ENCODE measurements around the gene JAG1. TPM values are rescaled to one million over a fixed set of nuclear protein-coding genes. Genes with fewer than 3 reads are reported as not detected.

JAG1 gene
- total RNA-seq, 1 donor from 2014 or later = 155 TPM

DNA sequence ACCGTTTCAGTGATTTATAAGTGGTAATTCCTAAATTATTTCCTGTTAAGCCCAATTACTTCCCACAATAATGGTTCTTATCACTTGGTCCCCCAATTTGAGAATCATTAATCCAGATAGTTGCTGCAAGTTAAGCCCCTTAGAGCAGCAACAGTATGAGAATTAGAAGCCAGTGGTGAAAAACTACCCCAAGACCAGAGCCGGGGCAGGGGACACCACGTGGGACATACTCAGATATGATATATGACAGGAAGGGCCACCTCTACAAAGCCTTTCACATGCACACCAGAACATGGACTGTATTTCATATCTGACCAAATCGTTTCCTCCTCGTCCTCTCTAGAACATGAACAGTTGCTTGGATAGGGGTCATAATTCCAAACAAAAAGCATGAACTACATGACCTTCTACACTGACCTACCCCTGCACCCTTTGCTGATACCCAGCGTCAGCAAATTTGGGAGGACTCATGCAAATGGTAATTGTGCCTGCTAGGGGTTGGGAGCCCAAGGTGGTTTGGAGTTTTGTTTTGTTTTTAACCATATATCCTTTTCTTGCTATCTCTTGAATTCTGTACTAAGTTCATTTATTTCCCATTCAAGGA is 3.9 kb downstream of the JAG1 start:
- no peak for DNase-seq (ENCODE audit: extremely low read depth, low read depth, low spot score)

DNA sequence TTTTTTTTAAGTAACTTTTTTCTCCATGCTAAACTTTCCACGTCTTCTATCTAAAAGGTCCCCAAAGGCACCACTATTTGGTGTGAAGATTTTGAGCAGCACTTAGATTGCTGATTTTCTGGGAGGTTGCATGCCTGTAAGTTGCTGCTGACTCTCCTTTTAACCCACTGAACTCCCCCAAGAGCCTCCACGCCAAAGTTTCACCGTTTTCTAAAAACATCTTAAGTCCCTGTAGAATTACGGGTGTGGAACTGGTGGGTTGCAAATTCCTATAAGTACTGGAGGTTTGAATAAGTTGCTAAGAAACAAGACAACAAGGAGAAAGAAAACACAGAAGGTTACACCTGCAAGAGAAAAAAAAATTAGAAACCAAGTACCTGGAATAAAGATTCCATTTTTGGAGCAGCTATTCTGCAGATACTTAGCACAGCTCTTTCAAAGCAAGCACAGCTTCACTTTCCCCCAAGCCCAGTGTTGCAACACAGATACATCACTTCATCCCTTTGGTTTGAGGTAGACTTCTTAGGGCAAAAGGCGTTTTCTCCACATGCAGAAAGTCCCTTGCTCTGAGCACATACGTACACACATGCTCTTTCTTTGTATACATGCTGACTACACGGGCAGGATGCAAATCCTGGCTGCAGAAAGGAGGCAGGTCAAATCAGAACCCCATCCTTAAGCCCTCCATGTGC is 5.0 kb downstream of the JAG1 start:
- DNase-seq (ENCODE audit: extremely low read depth, low read depth, low spot score) = no peak

DNA sequence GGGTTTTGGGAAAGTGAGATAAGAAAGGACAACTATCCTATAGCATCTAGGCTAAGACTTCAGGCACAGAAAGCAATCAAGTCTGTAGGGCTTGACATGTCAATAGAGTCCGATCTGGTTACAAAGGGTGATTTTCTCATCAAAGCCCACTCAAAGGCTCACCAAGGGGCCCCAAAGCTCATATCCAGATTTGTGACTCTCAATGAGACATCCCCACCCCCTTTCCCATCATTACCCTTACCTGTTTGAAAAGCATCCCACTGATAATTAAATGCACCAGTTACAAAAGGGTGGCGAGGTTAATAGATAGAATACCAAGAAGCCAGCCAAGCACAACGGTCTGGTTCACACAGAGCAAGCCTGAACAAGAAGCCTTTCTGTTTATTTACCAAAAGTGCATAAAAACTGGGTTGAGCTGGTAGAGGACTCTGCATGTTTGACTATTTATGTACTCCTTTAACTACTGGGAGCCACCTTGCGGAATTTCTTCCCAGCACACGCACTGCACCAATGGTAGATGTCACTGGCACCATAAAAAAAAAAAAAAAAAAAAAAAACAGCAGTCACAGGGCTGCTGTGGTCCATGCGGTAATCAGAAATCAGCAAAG is 6.1 kb downstream of the JAG1 start:
- DNase-seq (ENCODE audit: extremely low read depth, low read depth, low spot score) = no peak

DNA sequence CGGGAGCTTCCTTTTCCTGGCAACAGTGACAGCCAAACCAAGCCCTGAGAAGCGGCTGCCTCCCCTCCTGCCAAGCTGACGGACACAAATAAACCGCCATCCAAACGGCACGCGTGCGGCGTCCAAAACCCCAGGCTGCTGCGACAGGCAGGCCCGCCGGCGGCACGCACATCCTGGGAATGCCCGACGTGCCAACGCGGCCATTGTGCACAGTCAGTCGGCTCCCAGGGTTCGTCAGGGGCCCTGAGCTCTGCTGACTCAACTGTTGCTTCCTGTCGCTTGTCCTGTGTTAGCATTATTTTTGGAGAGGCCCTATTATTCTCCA is 6.8 kb downstream of the JAG1 start:
- no peak for DNase-seq (ENCODE audit: extremely low read depth, low read depth, low spot score)

DNA sequence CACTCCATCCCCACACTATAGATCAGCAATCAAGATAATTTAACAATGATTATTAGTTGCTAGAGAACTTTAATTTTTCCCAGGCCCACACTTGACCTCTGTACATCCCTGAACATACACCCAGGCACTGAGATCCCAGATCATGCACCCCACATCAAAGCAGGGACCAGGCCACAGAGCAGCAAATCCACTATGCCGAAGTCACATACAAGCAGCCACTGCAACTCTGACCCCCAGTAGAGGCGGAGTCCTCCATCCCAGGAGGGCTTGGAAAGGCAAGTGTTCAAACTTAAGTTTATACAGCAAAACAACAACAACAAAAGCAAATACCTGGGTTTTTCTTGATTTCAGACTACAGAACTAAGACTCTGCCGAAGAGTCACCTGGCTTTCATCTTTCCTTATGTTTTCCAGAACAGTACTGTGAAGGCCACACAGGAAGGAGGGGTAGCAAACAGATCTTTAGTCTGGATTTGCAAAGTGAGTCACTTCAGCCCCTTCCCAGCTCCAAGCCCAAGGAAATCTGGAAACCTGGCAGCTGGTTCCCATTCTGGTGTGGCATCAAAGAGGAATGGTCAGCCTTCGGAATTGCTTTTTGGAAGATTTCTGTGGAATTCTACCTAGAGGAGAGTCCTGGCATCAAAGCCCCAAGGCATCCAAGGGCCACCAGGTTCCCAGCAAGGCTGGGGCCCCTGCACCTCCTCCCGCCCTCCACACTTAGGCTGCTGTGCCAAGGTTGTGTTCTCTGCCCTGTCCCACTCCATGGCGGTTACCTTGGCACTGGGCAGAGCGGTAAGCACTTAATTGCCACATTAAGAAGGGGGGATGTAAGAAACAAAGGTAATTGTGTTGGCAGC is 7.3 kb downstream of the JAG1 start:
- DNase-seq (ENCODE audit: extremely low read depth, low read depth, low spot score) = no peak

DNA sequence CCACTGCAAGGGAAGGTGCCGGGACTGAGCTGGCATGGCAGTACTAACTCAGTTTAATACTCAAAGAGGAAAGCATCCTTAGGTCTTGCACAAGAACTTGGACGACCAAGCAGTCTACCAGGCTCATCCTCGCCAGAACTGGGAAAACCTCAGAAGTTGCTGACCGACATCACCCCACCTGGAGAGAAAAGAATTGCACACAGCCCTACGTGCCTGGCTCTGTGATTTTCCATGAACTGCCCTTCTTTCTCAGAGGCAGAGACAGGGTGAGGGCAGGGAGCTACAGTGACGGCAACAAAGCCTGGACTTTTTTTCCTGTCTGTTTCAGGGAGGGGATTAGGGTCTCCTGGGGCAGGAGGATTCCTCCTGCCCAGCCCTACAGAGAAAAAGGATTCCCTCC is 8.0 kb downstream of the JAG1 start:
- DNase-seq (ENCODE audit: extremely low read depth, low read depth, low spot score) = no peak

DNA sequence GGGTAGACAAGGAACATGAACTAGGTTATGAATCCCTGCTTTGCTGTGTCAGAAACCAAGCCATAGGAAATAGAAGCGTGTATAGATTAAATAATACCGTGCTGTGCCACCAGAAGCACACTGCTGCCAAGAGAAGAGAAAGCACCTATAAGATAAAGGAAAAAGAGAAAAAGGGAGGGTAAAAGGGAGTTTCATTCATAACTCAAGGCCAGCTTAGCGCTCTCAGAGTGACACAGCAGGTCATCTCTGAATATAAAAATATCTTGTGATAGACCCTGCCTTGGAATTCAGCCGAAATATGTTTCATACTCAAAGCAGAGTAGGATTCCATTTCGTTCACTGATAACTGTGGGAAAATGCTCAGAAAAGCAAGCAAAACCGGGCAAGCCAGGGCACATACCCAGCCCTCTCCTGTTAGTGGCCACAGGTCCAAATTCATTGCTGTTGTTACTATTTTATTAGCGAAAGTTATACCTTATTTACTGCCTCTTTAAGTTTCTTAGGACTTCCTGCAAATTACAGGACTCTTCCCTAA is 8.7 kb downstream of the JAG1 start:
- no peak for DNase-seq (ENCODE audit: extremely low read depth, low read depth, low spot score)

DNA sequence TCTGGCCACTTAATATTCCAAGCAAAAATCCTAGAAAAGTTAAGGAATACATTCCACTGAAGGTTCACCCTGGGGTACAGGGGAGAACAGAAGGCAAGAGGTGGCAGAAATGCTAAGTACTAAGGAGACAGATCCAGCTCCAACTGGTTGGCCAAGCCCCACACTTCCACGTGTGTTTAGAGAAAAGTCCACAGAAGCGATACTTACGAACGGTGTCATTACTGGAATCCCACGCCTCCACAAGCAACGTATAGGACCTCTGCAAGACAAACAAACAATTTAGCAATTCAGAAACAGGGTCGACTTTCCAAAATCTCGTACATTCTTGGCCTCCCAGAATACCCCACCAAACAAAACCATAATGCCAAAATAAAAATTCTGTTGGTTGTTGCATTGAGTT is 10.0 kb downstream of the JAG1 start:
- no peak for DNase-seq (ENCODE audit: extremely low read depth, low read depth, low spot score)

DNA sequence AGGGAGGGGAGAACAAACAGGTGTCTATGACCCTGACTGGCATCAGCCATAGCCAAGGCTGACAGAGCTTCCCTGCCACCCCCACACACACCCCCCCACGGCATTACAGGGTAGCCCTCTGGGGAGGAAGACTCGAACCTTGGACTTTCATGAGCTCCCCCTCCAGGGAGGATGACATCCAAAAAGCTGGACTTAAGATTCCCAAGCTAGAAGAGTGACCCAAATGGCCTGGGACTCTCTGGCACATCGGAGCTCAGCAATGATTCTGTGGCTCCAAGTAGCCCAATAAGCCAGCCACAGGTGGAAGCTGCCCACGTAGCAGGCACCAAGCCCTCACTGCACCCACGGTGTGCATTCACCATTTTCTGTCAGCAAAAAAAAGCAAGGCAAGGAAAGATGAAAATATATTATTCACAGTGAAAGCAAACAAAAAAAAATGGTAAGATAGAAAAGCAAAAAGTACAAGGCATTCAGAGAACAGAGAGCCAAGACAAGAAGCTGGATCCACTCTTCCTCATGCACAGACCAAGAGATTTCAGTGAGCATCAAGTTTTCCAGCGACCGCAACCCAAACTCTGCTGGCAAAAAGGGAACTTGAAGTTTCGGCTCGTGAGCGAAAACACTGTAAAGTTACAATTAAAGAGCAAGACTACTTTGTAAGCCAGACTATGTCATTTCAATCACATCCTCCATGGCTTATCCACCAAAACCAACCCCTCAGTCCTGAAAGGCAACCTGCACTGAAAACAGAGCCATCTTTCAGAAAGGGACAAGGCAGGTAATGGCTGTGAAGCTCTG is 10.9 kb downstream of the JAG1 start:
- DNase-seq (ENCODE audit: extremely low read depth, low read depth, low spot score) = no peak

DNA sequence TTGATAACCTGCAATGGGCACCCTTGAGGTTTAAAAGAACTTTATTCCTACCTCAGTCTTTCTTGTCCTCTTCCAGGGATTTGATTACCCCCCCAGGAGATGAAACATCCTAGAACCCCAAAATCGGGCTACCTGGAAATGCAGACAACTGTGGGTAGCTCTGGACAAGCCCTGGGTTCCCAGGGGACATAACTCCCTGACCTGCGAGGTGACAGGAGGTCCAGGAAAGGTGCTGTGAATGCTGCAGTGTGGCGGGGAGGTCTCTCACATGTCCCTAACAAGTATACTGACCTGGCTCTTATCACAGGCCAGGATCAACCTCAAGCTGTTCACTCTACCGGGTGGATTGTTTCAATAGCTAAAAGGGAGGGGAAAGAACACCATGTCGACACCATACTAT is 11.6 kb downstream of the JAG1 start:
- DNase-seq (ENCODE audit: extremely low read depth, low read depth, low spot score) = no peak

DNA sequence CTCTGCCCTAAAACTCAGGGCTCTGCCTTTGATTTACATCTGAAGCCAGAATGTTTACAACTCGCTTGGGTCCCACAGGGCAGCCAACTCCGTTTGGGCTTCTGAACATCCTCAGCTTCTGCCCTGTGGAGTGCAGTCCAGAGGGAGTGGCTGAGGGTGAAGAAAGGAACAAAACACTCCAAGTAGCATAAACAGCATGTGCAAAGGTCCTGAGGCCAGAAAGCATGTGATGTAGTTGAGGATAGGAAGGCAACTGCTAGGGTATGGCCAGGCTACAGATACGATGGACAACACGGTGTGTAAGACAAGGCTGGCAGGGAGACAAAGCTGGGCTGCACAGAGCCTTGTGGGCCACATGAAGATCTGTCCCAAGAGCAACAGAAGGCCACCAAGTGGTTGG is 12.5 kb downstream of the JAG1 start:
- DNase-seq (ENCODE audit: extremely low read depth, low read depth, low spot score) = no peak

DNA sequence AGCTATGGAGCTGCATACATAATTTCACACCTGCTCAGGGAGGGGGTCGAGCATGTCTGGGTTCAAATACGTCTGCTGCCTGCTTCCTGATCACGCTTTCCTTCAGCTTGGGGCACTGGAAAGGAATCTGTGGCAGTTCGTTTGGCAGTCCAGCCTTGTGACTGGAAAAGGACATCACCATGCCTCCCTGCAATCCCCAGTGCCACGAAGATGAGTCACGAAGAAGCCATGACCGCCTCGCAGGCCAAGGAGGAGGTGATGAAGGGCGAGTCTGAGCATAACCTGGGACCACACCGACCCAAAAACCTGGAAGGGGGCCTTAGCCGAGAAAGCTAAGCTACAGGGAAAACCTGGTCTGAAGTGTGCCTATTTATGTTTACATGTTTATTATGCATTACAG is 13.1 kb downstream of the JAG1 start:
- DNase-seq (ENCODE audit: extremely low read depth, low read depth, low spot score) = no peak

DNA sequence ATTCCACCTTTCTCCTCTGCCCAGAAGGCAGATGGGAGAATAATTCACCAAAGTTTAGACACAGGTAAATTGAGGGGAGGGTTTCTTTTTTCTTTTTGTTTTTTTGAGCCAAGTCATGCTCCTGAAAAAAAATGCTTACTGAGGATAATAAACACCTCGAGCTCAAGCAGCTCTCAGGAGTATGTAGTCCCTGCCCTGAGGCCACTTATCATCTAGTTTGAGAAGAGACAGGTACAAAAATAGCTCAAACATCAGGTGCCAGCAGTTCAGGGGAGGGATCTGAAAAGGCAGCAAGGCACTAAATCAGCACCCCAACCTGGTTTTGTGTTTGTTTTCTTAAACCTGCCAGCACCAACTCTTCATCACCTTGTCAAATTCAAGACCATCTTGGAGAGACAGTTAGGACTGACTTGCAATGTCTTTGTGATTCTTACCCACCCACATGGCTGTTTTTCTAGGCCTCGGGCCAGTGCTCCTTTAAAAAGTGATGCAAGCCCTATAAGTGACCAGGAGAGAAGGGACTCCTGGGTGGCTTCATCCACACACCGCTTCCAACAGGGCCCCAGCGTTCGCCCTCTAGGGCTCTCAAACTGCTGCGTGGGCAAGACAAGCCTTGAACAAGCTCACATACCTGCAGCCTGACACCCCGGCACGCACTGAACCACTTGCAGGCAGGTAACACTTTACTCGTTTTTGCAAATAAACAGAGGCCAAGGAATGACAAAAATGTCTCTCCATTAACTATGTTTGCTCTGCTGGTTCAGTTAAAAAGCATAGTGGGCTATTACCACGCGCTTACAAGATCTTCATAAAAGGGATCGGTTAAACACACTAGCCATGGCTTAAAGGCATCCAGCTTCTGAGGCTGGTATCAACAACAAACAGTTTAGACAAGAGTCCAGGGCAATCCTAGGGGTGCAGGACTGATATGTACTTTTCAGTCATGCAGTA is 13.9 kb downstream of the JAG1 start:
- no peak for DNase-seq (ENCODE audit: extremely low read depth, low read depth, low spot score)

DNA sequence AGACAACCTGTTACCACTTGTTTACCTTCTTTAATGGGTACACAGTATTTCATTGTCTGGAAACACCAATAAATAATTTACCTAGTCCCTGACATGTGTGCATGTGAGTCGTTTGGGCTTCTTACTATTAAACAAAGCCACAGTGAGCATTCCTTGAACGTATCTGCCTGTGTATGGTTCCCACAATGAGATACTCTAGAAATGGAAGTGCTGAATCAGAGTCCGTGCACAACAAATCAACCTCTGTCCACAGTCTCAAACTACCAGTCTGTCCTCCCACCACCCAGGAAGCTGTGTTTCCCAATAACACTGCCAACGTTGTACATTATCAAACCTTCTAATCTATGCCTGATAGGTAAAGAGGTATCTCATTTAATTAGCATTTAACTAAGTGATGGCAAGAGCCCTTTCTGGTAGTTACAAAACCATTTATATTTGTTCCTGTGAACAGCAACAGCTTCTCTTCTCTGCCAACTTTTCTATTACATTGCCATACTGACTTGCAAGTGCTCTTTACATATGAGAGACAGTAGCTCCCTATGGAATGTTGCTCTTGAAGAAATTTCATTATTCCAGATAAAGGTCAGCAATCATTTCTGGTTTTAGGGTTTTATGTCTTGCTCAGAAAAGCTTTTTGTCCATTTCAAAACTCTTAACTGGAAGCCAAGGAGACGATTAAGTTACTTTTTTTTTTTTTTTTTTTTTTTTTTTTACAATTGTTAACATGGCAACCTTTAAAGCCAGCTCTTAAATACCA is 14.7 kb downstream of the JAG1 start:
- DNase-seq (ENCODE audit: extremely low read depth, low read depth, low spot score) = no peak

DNA sequence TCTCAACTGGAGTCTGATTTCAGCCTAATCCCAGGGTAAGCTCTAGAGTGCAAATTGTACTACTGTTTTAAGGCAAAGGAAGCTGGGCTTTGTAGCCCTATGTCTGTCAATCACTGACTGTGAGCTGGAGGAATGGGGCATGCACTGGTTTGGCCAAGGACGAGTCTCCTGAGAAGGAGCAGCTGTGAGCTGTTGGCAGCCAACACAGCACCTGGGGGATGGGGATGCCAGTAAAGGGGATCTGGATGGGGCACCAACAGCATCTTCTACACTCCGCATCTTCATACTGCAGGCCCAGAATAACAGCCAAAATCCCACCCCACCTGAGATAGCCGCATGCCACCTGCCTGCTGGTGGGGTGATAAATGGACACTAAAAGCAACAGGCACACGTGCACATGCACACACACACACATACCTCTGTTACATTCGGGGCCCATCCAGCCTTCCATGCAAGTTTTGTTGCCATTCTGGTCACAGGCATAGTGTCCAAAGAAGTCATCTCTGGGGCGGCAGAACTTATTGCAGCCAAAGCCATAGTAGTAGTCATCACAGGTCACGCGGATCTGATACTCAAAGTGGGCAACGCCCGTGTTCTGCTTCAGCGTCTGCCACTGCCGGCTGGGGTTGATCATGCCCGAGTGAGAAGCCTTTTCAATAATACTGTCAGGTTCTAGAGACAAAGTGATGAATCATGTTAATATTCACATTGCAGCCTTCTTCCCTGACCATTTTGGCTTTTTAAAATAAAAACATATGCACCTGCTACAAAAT is 15.6 kb downstream of the JAG1 start:
- no peak for DNase-seq (ENCODE audit: extremely low read depth, low read depth, low spot score)

DNA sequence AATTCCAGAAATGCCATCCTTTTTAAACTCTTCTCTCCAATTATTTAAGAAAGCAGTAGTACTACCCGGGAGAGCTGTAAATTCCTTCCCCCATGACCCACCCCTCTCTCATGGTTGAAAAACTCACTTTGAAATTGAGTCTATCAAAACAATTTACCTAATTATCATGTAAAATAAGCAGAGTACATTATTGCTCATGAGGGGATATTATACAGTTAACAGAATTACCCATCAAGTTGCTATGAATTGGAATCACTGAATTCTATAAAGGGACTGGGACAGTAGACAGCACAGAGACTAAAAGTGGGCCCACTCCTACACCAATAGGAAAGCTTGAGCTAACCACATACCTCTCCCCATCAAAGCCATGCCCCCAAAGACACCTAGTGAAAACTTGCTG is 16.3 kb downstream of the JAG1 start:
- no peak for DNase-seq (ENCODE audit: extremely low read depth, low read depth, low spot score)

DNA sequence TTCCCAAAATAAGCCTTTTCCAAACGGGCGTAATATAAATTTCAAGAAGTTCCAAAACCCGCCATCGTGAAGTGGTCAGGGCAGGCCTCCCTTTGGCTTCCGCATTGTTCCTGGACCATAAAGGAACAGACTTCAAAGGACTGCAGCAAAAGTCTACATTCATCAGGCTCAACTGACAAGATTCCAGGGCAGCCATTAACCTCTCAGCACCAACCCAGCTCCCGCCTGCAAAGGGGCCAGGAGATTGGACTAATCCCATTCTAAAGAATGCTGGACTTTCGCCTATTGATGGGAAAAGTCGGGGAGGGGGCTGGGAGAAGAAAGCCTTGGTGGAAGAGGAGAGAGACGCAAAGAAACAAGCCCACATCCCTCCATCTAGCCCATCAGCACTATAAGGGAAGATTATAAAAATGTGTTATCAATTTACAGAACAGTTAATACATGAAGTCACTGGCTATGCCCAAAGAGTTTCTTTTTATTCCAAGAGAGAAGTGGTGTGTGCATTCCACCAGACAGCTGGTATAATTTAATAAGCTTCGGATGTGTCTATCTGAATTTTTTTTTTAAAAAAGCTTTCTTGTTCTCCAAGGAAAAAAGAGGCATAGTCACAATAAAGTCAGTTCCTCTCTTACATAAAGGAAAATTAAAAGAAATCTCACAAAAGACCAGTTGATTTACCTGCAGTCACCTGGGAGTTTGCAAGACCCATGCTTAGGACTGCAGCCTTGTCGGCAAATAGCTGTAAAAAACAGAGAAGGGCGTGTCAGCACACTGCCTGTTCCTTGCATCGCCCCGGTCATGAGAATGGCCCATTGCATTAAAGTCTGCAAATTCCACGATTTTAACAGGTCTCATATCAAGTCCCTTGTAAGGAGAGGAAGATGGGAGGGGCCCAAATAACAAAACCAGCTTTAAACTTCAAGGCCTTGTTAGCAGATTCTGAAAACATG is 17.8 kb downstream of the JAG1 start:
- DNase-seq (ENCODE audit: extremely low read depth, low read depth, low spot score) = no peak

All from glomerular endothelial cell (primary cell).